ENCODE measurements around the gene STYXL1.

DNA sequence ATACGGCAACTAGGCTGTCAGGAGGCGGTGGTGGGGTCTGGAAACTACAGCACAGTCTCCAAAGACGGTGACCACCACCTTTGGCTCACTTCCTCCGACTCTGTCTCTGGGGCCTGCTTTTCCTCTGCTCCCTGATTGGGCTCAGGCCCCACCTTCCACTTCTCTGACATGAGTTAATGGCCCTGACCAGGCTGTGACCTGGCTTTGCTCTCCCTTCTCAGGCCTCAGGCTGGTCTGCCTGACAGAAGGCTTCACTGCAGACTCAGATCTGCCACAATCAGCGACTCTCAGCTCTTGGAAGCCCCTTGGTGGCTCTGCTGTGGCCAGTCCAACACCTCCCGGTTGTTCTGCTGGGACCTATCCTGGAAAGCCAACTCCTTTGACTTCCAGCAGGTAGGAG is 7.7 kb downstream of the STYXL1 start:
- TF ChIP-seq, protein P1, sequence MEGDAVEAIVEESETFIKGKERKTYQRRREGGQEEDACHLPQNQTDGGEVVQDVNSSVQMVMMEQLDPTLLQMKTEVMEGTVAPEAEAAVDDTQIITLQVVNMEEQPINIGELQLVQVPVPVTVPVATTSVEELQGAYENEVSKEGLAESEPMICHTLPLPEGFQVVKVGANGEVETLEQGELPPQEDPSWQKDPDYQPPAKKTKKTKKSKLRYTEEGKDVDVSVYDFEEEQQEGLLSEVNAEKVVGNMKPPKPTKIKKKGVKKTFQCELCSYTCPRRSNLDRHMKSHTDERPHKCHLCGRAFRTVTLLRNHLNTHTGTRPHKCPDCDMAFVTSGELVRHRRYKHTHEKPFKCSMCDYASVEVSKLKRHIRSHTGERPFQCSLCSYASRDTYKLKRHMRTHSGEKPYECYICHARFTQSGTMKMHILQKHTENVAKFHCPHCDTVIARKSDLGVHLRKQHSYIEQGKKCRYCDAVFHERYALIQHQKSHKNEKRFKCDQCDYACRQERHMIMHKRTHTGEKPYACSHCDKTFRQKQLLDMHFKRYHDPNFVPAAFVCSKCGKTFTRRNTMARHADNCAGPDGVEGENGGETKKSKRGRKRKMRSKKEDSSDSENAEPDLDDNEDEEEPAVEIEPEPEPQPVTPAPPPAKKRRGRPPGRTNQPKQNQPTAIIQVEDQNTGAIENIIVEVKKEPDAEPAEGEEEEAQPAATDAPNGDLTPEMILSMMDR (IDR thresholded peaks at IDR 0.05) = no peak
- TF ChIP-seq POLR2A (IDR thresholded peaks at IDR 0.05) = no peak

Measured in body of pancreas (tissue), 4 donors.